HepG2 (cell line): Measurements from ENCODE around the gene PRDM11. TPM values are rescaled to one million over a fixed set of nuclear protein-coding genes. Genes with fewer than 3 reads are reported as not detected.

Experiments used
- ATAC-seq: fragments of 200-7000 bp; cut with Tn5 transposase; 3 replicates; pipeline ENCODE4 v1.9.1; 2020; ENCODE audit warnings: mild to moderate bottlenecking, moderate library complexity
- BruUV-seq: library from RNA; stranded (reverse); fragments of 400-500 nt; replicated peaks from 2 replicates; lab custom pipeline; 2021; lab: Mats Ljungman, UMichigan
- CTCF ChIA-PET: fragments of 300-600 bp; formaldehyde crosslinking; extraction: SDS; loops from one replicate; lab custom pipeline; 2021; ENCODE audit warnings: low total read pairs, inconsistent platforms, low intra/inter-chr PET ratio; lab: Yijun Ruan, JAX
- POLR2A ChIA-PET: fragments of 350-600 bp; sonication (Branson Sonifier 250); formaldehyde crosslinking; loops from one replicate; lab custom pipeline; 2020; ENCODE audit warnings: antibody characterized with exemption, inconsistent platforms; lab: Yijun Ruan, JAX
- DNase-seq: peaks from one replicate; pipeline ENCODE4 v3.0.0-alpha.2; 2015; ENCODE audit warnings: low spot score
- FAIRE-seq: peaks from 3 replicates; lab custom pipeline; 2011; peaks lifted over from hg19 to GRCh38; lab: Jason Lieb, UNC
- H2AFZ ChIP-seq: one replicate; pipeline ENCODE4 v1.6.1; 2011; ENCODE audit warnings: low read length, inconsistent platforms
- H3K27ac ChIP-seq: fragments of 300-600 bp; 3 replicates; pipeline ENCODE4 v1.8.0; 2011; ENCODE audit warnings: mixed run types, mild to moderate bottlenecking, mixed read lengths, low read length, inconsistent platforms; ENCODE audit not compliant: insufficient read depth; ENCODE audit errors: extremely low read length
- H3K27me3 ChIP-seq, 2 experiments: fragments of 200-600 bp in 1 of 2; 2 replicates in 1 of 2; 3 replicates in 1 of 2; pipeline versions ENCODE4 v1.6.0 to v1.8.0; 2011; ENCODE audit warnings: low read length in 2 of 2, mild to moderate bottlenecking in 2 of 2, moderate library complexity in 2 of 2, inconsistent platforms in 1 of 2; ENCODE audit not compliant: insufficient read depth in 2 of 2, control insufficient read depth in 1 of 2
- H3K36me3 ChIP-seq, 2 experiments: fragments of 200-600 bp in 1 of 2; replicated peaks in 1 of 2; 2 replicates in 1 of 2; 3 replicates in 1 of 2; pipeline versions ENCODE4 v1.5.1 to v1.8.0; 2011; ENCODE audit warnings: low read length in 2 of 2, inconsistent platforms in 1 of 2; ENCODE audit not compliant: insufficient read depth in 2 of 2, control insufficient read depth in 1 of 2
- H3K4me1 ChIP-seq: 2 replicates; pipeline ENCODE4 v1.5.1; 2012; ENCODE audit warnings: low read length, inconsistent platforms; ENCODE audit not compliant: insufficient read depth
- H3K4me2 ChIP-seq: 2 replicates; pipeline ENCODE4 v1.6.0; 2011; ENCODE audit warnings: low read depth, low read length, inconsistent platforms
- H3K4me3 ChIP-seq, 3 experiments: fragments of 200-600 bp in 1 of 3; sonication (generic), shearing (Covaris generic) in 1 of 3; replicated peaks in 1 of 3; 2 replicates each; pipeline ENCODE4 v1.5.1; 2011 to 2016; ENCODE audit warnings: low read length in 3 of 3, inconsistent platforms in 2 of 3, low read depth in 2 of 3, mild to moderate bottlenecking in 2 of 3, control low read depth in 1 of 3, mixed read lengths in 1 of 3; ENCODE audit not compliant: insufficient read depth in 1 of 3
- H3K79me2 ChIP-seq: one replicate; pipeline ENCODE4 v1.6.1; 2011; ENCODE audit warnings: low read length, inconsistent platforms; ENCODE audit not compliant: insufficient read depth
- H3K9ac ChIP-seq: 2 replicates; pipeline ENCODE4 v1.6.0; 2011; ENCODE audit warnings: mild to moderate bottlenecking, low read depth, low read length, inconsistent platforms; ENCODE audit not compliant: insufficient read depth
- H3K9me3 ChIP-seq: 2 replicates; pipeline ENCODE4 v1.5.1; 2012; ENCODE audit warnings: mild to moderate bottlenecking, low read length
- H4K20me1 ChIP-seq: 2 replicates; pipeline ENCODE4 v1.6.0; 2011; ENCODE audit warnings: inconsistent platforms, mild to moderate bottlenecking, low read length, moderate library complexity; ENCODE audit not compliant: insufficient read depth
- CBX5 ChIP-seq: sonication (generic); formaldehyde crosslinking; IDR thresholded peaks from 2 replicates; pipeline ENCODE4 v1.4.0; 2020; ENCODE audit warnings: missing genetic modification reagents, borderline replicate concordance
- CCAR2 ChIP-seq: fragments of 200-400 bp; formaldehyde crosslinking; optimal IDR thresholded peaks from 2 replicates; pipeline ENCODE3; 2018; ENCODE audit warnings: low read depth, mild to moderate bottlenecking, low read length, moderate library complexity
- EED ChIP-seq: sonication (generic); formaldehyde crosslinking; IDR thresholded peaks from 2 replicates; pipeline ENCODE4 v1.5.0; 2020; ENCODE audit warnings: mild to moderate bottlenecking, missing genetic modification reagents
- ESRRA ChIP-seq: sonication (generic); formaldehyde crosslinking; IDR thresholded peaks from 2 replicates; pipeline ENCODE4 v1.5.1; 2020; ENCODE audit warnings: mild to moderate bottlenecking, low read depth, missing genetic modification reagents
- HNRNPH1 ChIP-seq: fragments of 200-400 bp; formaldehyde crosslinking; optimal IDR thresholded peaks from 2 replicates; pipeline ENCODE3; 2017; ENCODE audit warnings: mild to moderate bottlenecking, low read depth, low read length
- HNRNPK ChIP-seq: fragments of 200-400 bp; formaldehyde crosslinking; IDR thresholded peaks from 2 replicates; pipeline ENCODE4 v1.6.1; 2018; ENCODE audit warnings: low read length, low read depth, moderate library complexity, mild to moderate bottlenecking; ENCODE audit not compliant: poor library complexity, severe bottlenecking
- KAT7 ChIP-seq: IDR thresholded peaks from 2 replicates; pipeline ENCODE4 v1.6.1; 2018; ENCODE audit warnings: borderline replicate concordance, missing compliant biosample characterization
- MEIS2 ChIP-seq: sonication (generic); formaldehyde crosslinking; IDR thresholded peaks from 2 replicates; pipeline ENCODE4 v1.9.0; 2021; ENCODE audit warnings: mild to moderate bottlenecking, missing genetic modification reagents
- MYNN ChIP-seq: sonication (generic); formaldehyde crosslinking; IDR thresholded peaks from 2 replicates; pipeline ENCODE4 v1.4.0; 2020; ENCODE audit warnings: mild to moderate bottlenecking, low read depth, missing genetic modification reagents
- PAWR ChIP-seq: sonication (generic); formaldehyde crosslinking; IDR thresholded peaks from 2 replicates; pipeline ENCODE4 v1.4.0; 2020; ENCODE audit warnings: missing genetic modification reagents, mild to moderate bottlenecking, borderline replicate concordance
- SALL2 ChIP-seq: sonication (generic); formaldehyde crosslinking; IDR thresholded peaks from 2 replicates; pipeline ENCODE4 v1.8.1; 2023; ENCODE audit warnings: mild to moderate bottlenecking, missing genetic modification reagents, inconsistent platforms
- TBL1XR1 ChIP-seq: fragments of 150-350 bp; IDR thresholded peaks from 2 replicates; pipeline ENCODE4 v1.6.1; 2014; ENCODE audit warnings: borderline replicate concordance, low read length; ENCODE audit not compliant: partially characterized antibody
- ZKSCAN5 ChIP-seq: sonication (generic); formaldehyde crosslinking; IDR thresholded peaks from 2 replicates; pipeline ENCODE4 v1.5.1; 2020; ENCODE audit warnings: mild to moderate bottlenecking, missing genetic modification reagents
- ZNF331 ChIP-seq: sonication (generic); formaldehyde crosslinking; IDR thresholded peaks from 2 replicates; pipeline ENCODE4 v1.4.0; 2020; ENCODE audit warnings: missing genetic modification reagents
- ZNF362 ChIP-seq: sonication (generic); formaldehyde crosslinking; IDR thresholded peaks from 2 replicates; pipeline ENCODE4 v1.4.0; 2020; ENCODE audit warnings: missing genetic modification reagents, mild to moderate bottlenecking, borderline replicate concordance
- ZNF367 ChIP-seq: sonication (generic); formaldehyde crosslinking; IDR thresholded peaks from 2 replicates; pipeline ENCODE4 v1.4.0; 2020; ENCODE audit warnings: missing genetic modification reagents, borderline replicate concordance
- ZNF382 ChIP-seq: sonication (generic); formaldehyde crosslinking; IDR thresholded peaks from 2 replicates; pipeline ENCODE4 v1.5.0; 2020; ENCODE audit warnings: missing genetic modification reagents, mild to moderate bottlenecking, borderline replicate concordance
- ZNF614 ChIP-seq: IDR thresholded peaks from 2 replicates; pipeline ENCODE4 v1.6.1; 2018; ENCODE audit warnings: missing biosample characterization, missing genetic modification reagents, inconsistent platforms, borderline replicate concordance
- WGBS: methylation state at CpG from one replicate; pipeline ENCODE4 v1.1.6; 2017; ENCODE audit warnings: low lambda C conversion rate; 5-methylcytosine and 5-hydroxymethylcytosine counted together
- in situ Hi-C: cut with HindIII; loops from 2 replicates; pipeline ENCODE4 v1.10.0; 2017; ENCODE audit warnings: low pct_unique_long_range_greater_than_20kb; ENCODE audit not compliant: extremely low pct_ligation_motif_present
- intact Hi-C: fragments of 100-400 bp; cut with micrococcal nuclease; formaldehyde crosslinking; loops from one replicate; pipeline ENCODE4 v1.10.0; 2022; ENCODE audit not compliant: unreplicated experiment
- polyA plus RNA-seq, 8 experiments: library from polyadenylated mRNA; depleted of rRNA in 3 of 8; stranded (reverse) in 7 of 8; unstranded in 1 of 8; fragments of >200 nt; fragmentation: Illumina TruSeq in 4 of 8; extraction: Trizol in 4 of 8; gene quantifications; 2 replicates each; pipeline versions ENCODE4 v1.2.1 to v1.2.3, GENCODE V29; 2011 to 2016; ENCODE audit warnings: low read depth in 4 of 8, missing spikeins in 1 of 8, mixed read lengths in 1 of 8; ENCODE audit not compliant: insufficient read depth in 1 of 8
- total RNA-seq, 5 experiments: library from RNA; depleted of rRNA; stranded (reverse); fragments of >200 nt; fragmentation: Illumina TruSeq; extraction: Trizol; gene quantifications; 2 replicates each; pipeline ENCODE4 v1.2.3, GENCODE V29; 2016; ENCODE audit warnings: low read depth in 1 of 5

Gene PRDM11
- total and polyA plus RNA-seq, 2 of the 13 experiments (the other 11 are each of a cell fraction or from before 2014, with no cell fraction given) = 3.4 to 4.7 TPM

- TF ChIP-seq ZNF614 (CRISPR knock-in tag) (no peak), MYNN (CRISPR knock-in tag) (no peak), MEIS2 (CRISPR knock-in tag) (no peak), ZNF367 (CRISPR knock-in tag) (no peak), SALL2 (CRISPR knock-in tag) (no peak), PAWR (no peak), HNRNPH1 (no peak), TBL1XR1 (no peak), ZNF382 (no peak), ZKSCAN5 (no peak), EED (CRISPR knock-in tag) (no peak), CCAR2 (no peak)
Measured at GRCh38 chr11:45102810-45103621, 43.4 kb upstream of the PRDM11 start (continued).

DNA sequence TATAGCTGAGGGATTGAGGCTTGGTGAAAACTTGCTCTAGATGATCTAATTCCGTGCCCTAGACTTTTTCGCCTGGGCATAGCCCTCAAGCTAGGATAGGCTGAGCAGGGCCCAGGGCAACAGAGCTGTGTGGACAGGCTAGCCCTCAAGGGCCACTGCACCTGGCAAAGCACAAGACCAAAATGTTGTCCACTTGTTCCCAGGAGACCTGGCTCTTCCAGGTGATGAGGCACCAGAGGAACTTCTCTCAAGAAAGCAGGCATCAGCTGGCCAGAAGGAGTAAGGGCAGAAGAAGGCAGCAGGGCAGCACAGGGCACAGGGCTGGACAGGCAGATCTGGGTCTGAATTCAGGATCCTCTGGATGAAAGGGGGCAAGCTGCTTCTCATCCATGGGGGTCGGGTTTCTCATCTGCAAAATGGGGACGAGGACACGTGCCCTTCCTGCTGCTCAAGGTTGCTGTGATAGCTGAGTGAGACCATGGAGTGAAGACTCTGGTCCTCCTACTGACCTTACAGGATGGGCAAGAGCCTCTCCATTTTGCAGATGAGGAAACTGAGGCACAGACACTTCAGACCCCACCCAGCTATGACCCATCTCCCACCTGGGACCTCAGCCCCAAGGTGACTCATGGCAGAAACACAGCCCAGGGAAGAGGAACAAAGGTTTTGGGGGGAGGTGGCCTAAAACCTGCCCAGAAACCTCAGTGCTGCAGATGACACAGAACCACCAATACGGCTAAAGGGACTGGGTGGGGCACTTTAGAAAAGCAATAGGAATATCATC, 42.2 kb upstream of the PRDM11 start:
- Histone ChIP-seq H3K4me3 (no peak overlapping the region), H4K20me1 (no peaks in the 10 kb centered on the region), H2AFZ (no peak overlapping the region), H3K36me3 (no peaks in the 10 kb centered on the region), H3K9me3 (no peaks in the 10 kb centered on the region), H3K4me2 (no peak overlapping the region), H3K27ac (no peak overlapping the region), H3K4me1 (peaks cover 17% of the 10 kb centered on the region), H3K79me2 (no peaks in the 10 kb centered on the region), H3K27me3 (peaks cover 2 to 7% of the 10 kb centered on the region in 2 experiments; a peak in 2 of 5 replicates), H3K9ac (no peak overlapping the region)
- intact Hi-C loops (no loop called here), in situ Hi-C loops (loop anchor here (10.0 kb wide), 1 partner anchor 221 kb away; no protein-coding TSS in a partner anchor)
- ATAC-seq (no peak), FAIRE-seq (no peak), DNase-seq (no peak)
- 19% methylated on average over 3 of the region's 6 CpGs for WGBS
- POLR2A ChIA-PET = interaction anchor here (0.9 kb wide), 1 partner anchor 168 kb away, joined by 4 read pairs; no protein-coding TSS in a partner anchor
- CTCF ChIA-PET = interaction anchor here (2.4 to 3.2 kb wide), 2 partner anchors 167 to 168 kb away, joined by 33 to 39 read pairs; no protein-coding TSS in a partner anchor
- no TSS peak for BruUV-seq
- no peak for TF ChIP-seq CBX5 (CRISPR knock-in tag)
- no peak for TF ChIP-seq ZNF362
- TF ChIP-seq ZNF331 (CRISPR knock-in tag) = no peak
- no peak for TF ChIP-seq ESRRA (CRISPR knock-in tag)
- no peak for TF ChIP-seq HNRNPK
- TF ChIP-seq KAT7 (CRISPR knock-in tag) = no peak
